HepG2 (cell line): ENCODE measurements around the gene IMPDH2. TPM values are rescaled to one million over a fixed set of nuclear protein-coding genes. Genes with fewer than 3 reads are reported as not detected.

ENCODE experiments used
- DNMT3B ChIP-seq: conservative IDR thresholded peaks from 2 replicates; pipeline ENCODE4 v1.6.1; 2016; ENCODE audit warnings: missing biosample characterization, control low read depth
- DZIP1 ChIP-seq: sonication (generic); formaldehyde crosslinking; IDR thresholded peaks from 2 replicates; pipeline ENCODE4 v1.5.0; 2020; ENCODE audit warnings: mild to moderate bottlenecking, missing genetic modification reagents
- GFI1 ChIP-seq: sonication (generic); formaldehyde crosslinking; IDR thresholded peaks from 2 replicates; pipeline ENCODE4 v1.5.0; 2020; ENCODE audit warnings: missing genetic modification reagents, mild to moderate bottlenecking, borderline replicate concordance
- NFE2L2 ChIP-seq: fragments of 150-350 bp; IDR thresholded peaks from 2 replicates; pipeline ENCODE4 v1.6.1; 2014; ENCODE audit warnings: low read length
- PRMT3 ChIP-seq: sonication (generic); formaldehyde crosslinking; IDR thresholded peaks from 2 replicates; pipeline ENCODE4 v1.8.1; 2022; ENCODE audit warnings: low read depth, mild to moderate bottlenecking, moderate library complexity, missing genetic modification reagents, borderline replicate concordance
- RBFOX2 ChIP-seq: fragments of 200-400 bp; formaldehyde crosslinking; IDR thresholded peaks from 2 replicates; pipeline ENCODE4 v1.6.1; 2017; ENCODE audit warnings: low read depth, mild to moderate bottlenecking, low read length
- RXRB ChIP-seq: IDR thresholded peaks from 2 replicates; pipeline ENCODE4 v1.6.1; 2016; ENCODE audit warnings: borderline replicate concordance, missing genetic modification reagents, missing compliant biosample characterization
- SALL1 ChIP-seq: sonication (generic); formaldehyde crosslinking; IDR thresholded peaks from 2 replicates; pipeline ENCODE4 v1.8.0; 2022; ENCODE audit warnings: mild to moderate bottlenecking, missing genetic modification reagents
- SALL2 ChIP-seq: sonication (generic); formaldehyde crosslinking; IDR thresholded peaks from 2 replicates; pipeline ENCODE4 v1.8.1; 2023; ENCODE audit warnings: mild to moderate bottlenecking, missing genetic modification reagents, inconsistent platforms
- TEF ChIP-seq: sonication (generic); formaldehyde crosslinking; IDR thresholded peaks from 2 replicates; pipeline ENCODE4 v1.5.0; 2020; ENCODE audit warnings: missing genetic modification reagents
- ZFP41 ChIP-seq: sonication (generic); formaldehyde crosslinking; IDR thresholded peaks from 2 replicates; pipeline ENCODE4 v1.4.0; 2020; ENCODE audit warnings: mild to moderate bottlenecking, missing genetic modification reagents, borderline replicate concordance
- ZFP90 ChIP-seq: sonication (generic); formaldehyde crosslinking; IDR thresholded peaks from 2 replicates; pipeline ENCODE4 v1.8.0; 2022; ENCODE audit warnings: missing genetic modification reagents, mild to moderate bottlenecking, inconsistent platforms, borderline replicate concordance
- ZNF142 ChIP-seq: sonication (generic); formaldehyde crosslinking; IDR thresholded peaks from 2 replicates; pipeline ENCODE4 v1.4.0; 2020; ENCODE audit warnings: missing genetic modification reagents
- ZNF274 ChIP-seq: sonication (generic); formaldehyde crosslinking; IDR thresholded peaks from 2 replicates; pipeline ENCODE4 v1.5.1; 2020; ENCODE audit warnings: mild to moderate bottlenecking, missing genetic modification reagents
- ZNF75D ChIP-seq: sonication (generic); formaldehyde crosslinking; IDR thresholded peaks from 2 replicates; pipeline ENCODE4 v1.8.1; 2023; ENCODE audit warnings: missing genetic modification reagents, mild to moderate bottlenecking, borderline replicate concordance
- ZUFSP ChIP-seq: sonication (generic); formaldehyde crosslinking; IDR thresholded peaks from 2 replicates; pipeline ENCODE4 v1.9.0; 2021; ENCODE audit warnings: missing genetic modification reagents, mild to moderate bottlenecking, borderline replicate concordance
- polyA plus RNA-seq, 8 experiments: library from polyadenylated mRNA; depleted of rRNA in 3 of 8; stranded (reverse) in 7 of 8; unstranded in 1 of 8; fragments of >200 nt; fragmentation: Illumina TruSeq in 4 of 8; extraction: Trizol in 4 of 8; gene quantifications; 2 replicates each; pipeline versions ENCODE4 v1.2.1 to v1.2.3, GENCODE V29; 2011 to 2016; ENCODE audit warnings: low read depth in 4 of 8, missing spikeins in 1 of 8, mixed read lengths in 1 of 8; ENCODE audit not compliant: insufficient read depth in 1 of 8
- total RNA-seq, 5 experiments: library from RNA; depleted of rRNA; stranded (reverse); fragments of >200 nt; fragmentation: Illumina TruSeq; extraction: Trizol; gene quantifications; 2 replicates each; pipeline ENCODE4 v1.2.3, GENCODE V29; 2016; ENCODE audit warnings: low read depth in 1 of 5

IMPDH2 gene
- total and polyA plus RNA-seq, 2 of the 13 experiments (the other 11 are each of a cell fraction or from before 2014, with no cell fraction given), result 248 to 260 TPM

GRCh38 chr3:49021213-49021812, 7.9 kb downstream of the IMPDH2 start (continued):
- TF ChIP-seq RXRB (CRISPR knock-in tag), result peak; percentile 63
- no peak; the same call in 1 of the 2 replicates for TF ChIP-seq ZNF142
- TF ChIP-seq DNMT3B (CRISPR knock-in tag), result peak; percentile 40; the same call in 1 of the 2 replicates
- no peak for TF ChIP-seq PRMT3 (CRISPR knock-in tag)
- TF ChIP-seq ZFP90 (CRISPR knock-in tag), result no peak
- TF ChIP-seq ZUFSP (CRISPR knock-in tag), result no peak
- TF ChIP-seq SALL1 (CRISPR knock-in tag), result peak; percentile 80
- peak; percentile 85 for TF ChIP-seq SALL2 (CRISPR knock-in tag)
- no peak for TF ChIP-seq ZNF75D (CRISPR knock-in tag)
- no peak; the same call in 1 of the 2 replicates for TF ChIP-seq ZNF274 (CRISPR knock-in tag)
- no peak; the same call in 1 of the 2 replicates for TF ChIP-seq TEF (CRISPR knock-in tag)
- TF ChIP-seq RBFOX2, result peak; percentile 73
- TF ChIP-seq DZIP1 (CRISPR knock-in tag), result no peak
- TF ChIP-seq GFI1 (CRISPR knock-in tag), result no peak
- no peak for TF ChIP-seq NFE2L2
- TF ChIP-seq ZFP41 (CRISPR knock-in tag), result no peak
